ENCODE results near the gene MYLK3. TPM values are rescaled to one million over a fixed set of nuclear protein-coding genes. Genes with fewer than 3 reads are reported as not detected.

The MYLK3 gene
- total RNA-seq (2012; rRNA removed) (under 0.01 TPM in 2 replicates), polyA plus RNA-seq (2012; rRNA removed) (0.03 and 0.17 TPM in 2 replicates), Bru-seq, nascent RNA (percentile 29 among the genes with signal in this experiment), BruChase-seq, experiment 1, labeled RNA remaining after a 6-hour chase (percentile 39 among the genes with signal in this experiment), BruChase-seq, experiment 2, labeled RNA remaining after a 2-hour chase (percentile 28 among the genes with signal in this experiment)
- polyA plus RNA-seq (2012; cell fraction: cytosol; rRNA removed), result 0.01 TPM in 2 replicates
- 0.10 and 0.12 TPM in 2 replicates for polyA plus RNA-seq (2012; cell fraction: nucleus; rRNA removed; ENCODE audit: low replicate concordance)
- long read RNA-seq, result 0 reads

GRCh38 chr16:46747777-46748651, at the start of gene MYLK3:
Gene MYLK3 (minus strand): TSS chr16:46748344. CDS start chr16:46748193, 151 bp downstream.
- WGBS, 2 experiments (ENCODE audit: extremely low coverage in 2 of 2, insufficient read length in 1 of 2), result 87% methylated on average over 8 of the region's 25 CpGs; no CpG with 5 or more reads in 1 of the 2 experiments
- Histone ChIP-seq H2BK5ac (ENCODE audit: low read depth, low read length, poor library complexity, severe bottlenecking) (no peak within 1 kb of the TSS), H2BK120ac (ENCODE audit: low read depth, low read length) (no peak within 1 kb of the TSS), H4K8ac (ENCODE audit: low read depth in 2 of 2, low read length in 2 of 2) (no peak within 1 kb of the TSS), H4K91ac (ENCODE audit: insufficient read depth, low read depth, low read length) (peak within 1 kb of the TSS; percentile 19; the same call in 1 of the 2 replicates), H3K4ac (ENCODE audit: low read depth, low read length) (0 out of 2 replicates have a peak within 1 kb of the TSS, but pooled peaks have one; percentile 42), H3K9me1 (ENCODE audit: insufficient read depth, low read length) (peaks cover 2% of the 10 kb centered on the region; the same call in 1 of the 2 replicates), H2BK15ac (ENCODE audit: low read depth, low read length) (no peak within 1 kb of the TSS), H3K9ac (ENCODE audit: low read depth, low read length) (no peak within 1 kb of the TSS), H3K18ac (ENCODE audit: low read depth, low read length) (0 out of 2 replicates have a peak within 1 kb of the TSS, but pooled peaks have one; percentile 11), H3K27me3 (ENCODE audit: control insufficient read depth, insufficient read depth, low read length) (no peaks in the 10 kb centered on the region), H3K36me3 (ENCODE audit: control insufficient read depth, insufficient read depth, low read length) (no peaks in the 10 kb centered on the region), H3K4me2 (ENCODE audit: low read depth, low read length) (no peak within 1 kb of the TSS), H3K4me1 (ENCODE audit: control insufficient read depth, insufficient read depth, low read length) (peaks cover 18% of the 10 kb centered on the region), H3K23ac (ENCODE audit: low read depth, low read length) (no peak within 1 kb of the TSS), H3K27ac (ENCODE audit: insufficient read depth, low read length) (no peak within 1 kb of the TSS), H2AK5ac (ENCODE audit: low read depth, low read length) (0 out of 2 replicates have a peak within 1 kb of the TSS, but pooled peaks have one; percentile 14), H3K4me3 (ENCODE audit: insufficient read depth, low read depth, low read length) (no peak within 1 kb of the TSS), H2AFZ (replicated peaks; ENCODE audit: low read length, poor library complexity) (peak within 1 kb of the TSS; percentile 70), H3K79me1 (ENCODE audit: low read depth in 1 of 2, low read length in 2 of 2) (no peaks in the 10 kb centered on the region), H3K56ac (ENCODE audit: extremely low read depth, insufficient read depth, low read length) (no peak within 1 kb of the TSS), H4K20me1 (ENCODE audit: insufficient read depth, low read length) (no peaks in the 10 kb centered on the region), H4K5ac (ENCODE audit: low read depth, low read length) (peak within 1 kb of the TSS; percentile 46; the same call in 1 of the 2 replicates), H3K14ac (replicated peaks; ENCODE audit: low read depth, low read length) (no peak within 1 kb of the TSS), H3K9me3 (ENCODE audit: control insufficient read depth, insufficient read depth, low read length) (no peaks in the 10 kb centered on the region), H2BK20ac (ENCODE audit: low read depth, low read length) (no peak within 1 kb of the TSS), H2AK9ac (replicated peaks; ENCODE audit: low read depth, low read length, poor library complexity) (peak within 1 kb of the TSS; percentile 36)
- in situ Hi-C loops (cut with MboI; ENCODE audit: low sequenced_read_pairs) (no loop called here), dilution Hi-C loops (cut with HindIII; ENCODE audit: low sequenced_read_pairs, unreplicated experiment) (no loop called here), intact Hi-C loops (cut with micrococcal nuclease) (no loop called here)
- ChIA-PET CTCF (no interaction called here), POLR2A (ENCODE audit: unreplicated experiment) (no interaction called here)
- no TSS peak for BruUV-seq (replicated peaks)
- TF ChIP-seq MAZ (IDR thresholded peaks at IDR 0.05; ENCODE audit: borderline replicate concordance, low read depth, low read length) (no peak), FOS (IDR thresholded peaks at IDR 0.05; ENCODE audit: low read depth, low read length) (no peak), POLR2A (IDR thresholded peaks at IDR 0.05; ENCODE audit: low read depth, low read length) (no peak), BHLHE40 (IDR thresholded peaks at IDR 0.05; ENCODE audit: low read depth, low read length) (no peak), CEBPB (IDR thresholded peaks at IDR 0.05; ENCODE audit: low read depth, low read length) (no peak), USF2 (IDR thresholded peaks at IDR 0.05; ENCODE audit: low read depth, low read length) (no peak), RFX5 (IDR thresholded peaks at IDR 0.05; ENCODE audit: low read depth, low read length) (no peak)
- ATAC-seq (ENCODE audit: low read depth) (peak; percentile 66), DNase-seq (no peak)
